NCI-H2196 treated with DMSO at 0.1 percent for 48 hours (cell line): ENCODE results near the gene CEP162.
"Not testable (repeated sequence)": the region's sequence is repeated elsewhere in the genome, so short reads cannot be mapped to it uniquely, and the experiment has no call there.

Experiments used
- DNase-seq: peaks from one replicate; lab custom pipeline; 2025; ENCODE audit not compliant: unreplicated experiment; lab: John Stamatoyannopoulos, UW

Gene CEP162

DNA sequence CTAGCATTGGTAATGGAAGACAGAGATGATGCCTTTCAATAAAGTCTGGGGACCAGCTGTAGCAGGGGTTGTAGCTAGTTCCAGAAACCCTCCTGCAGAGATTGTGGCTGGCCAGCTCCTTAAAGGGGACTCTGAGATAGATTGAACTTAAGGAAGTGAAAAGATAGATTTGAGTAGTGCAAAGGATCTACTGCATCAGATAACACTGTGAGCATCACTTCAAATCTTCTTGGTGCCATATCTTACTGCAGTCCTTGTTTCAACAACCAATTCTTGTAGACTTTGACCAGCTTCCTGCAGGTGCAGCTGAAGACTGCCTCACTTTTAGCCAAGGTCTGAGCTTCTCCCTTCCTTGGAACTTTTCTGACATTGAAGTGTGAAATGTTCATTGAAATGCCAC lies 14.8 kb upstream of the CEP162 start:
- DNase-seq = no peak

DNA sequence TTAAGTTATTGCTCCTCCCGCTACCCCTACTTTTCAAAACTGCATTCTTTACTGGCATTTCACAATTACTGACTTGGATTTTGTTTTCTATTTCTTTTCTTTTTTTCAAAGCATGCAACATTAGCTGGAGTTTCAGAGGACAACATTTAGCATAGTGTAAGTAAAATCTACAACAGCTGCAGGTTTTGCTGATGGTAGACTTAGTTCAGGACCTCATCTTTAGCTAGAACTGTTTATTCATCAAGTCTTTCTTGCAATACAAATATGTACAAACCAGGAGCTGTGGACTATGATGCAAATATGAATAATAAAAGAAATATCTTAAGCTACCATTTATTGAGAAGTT lies 728 bp upstream of the CEP162 start:
- no peak for DNase-seq

DNA sequence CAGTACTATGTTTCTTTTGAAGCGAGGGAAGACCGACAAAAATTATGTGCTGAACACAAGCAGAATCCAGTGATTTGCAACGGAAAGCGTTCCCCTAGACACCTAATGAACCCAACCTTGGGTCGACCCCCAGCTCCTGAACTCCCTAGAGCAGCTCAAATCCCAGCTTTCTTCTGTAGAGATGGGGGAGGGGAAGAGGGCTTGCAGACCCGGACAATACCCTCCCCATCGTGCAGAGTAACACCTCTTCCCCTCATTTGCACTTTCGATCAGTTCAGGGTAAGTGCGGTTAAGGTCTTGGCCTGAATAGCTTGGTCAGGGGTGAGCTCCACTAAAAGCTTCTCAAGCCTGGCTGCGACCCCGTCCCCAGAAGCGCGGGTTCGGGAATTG lies 404 bp downstream of the CEP162 start:
- no peak for DNase-seq

DNA sequence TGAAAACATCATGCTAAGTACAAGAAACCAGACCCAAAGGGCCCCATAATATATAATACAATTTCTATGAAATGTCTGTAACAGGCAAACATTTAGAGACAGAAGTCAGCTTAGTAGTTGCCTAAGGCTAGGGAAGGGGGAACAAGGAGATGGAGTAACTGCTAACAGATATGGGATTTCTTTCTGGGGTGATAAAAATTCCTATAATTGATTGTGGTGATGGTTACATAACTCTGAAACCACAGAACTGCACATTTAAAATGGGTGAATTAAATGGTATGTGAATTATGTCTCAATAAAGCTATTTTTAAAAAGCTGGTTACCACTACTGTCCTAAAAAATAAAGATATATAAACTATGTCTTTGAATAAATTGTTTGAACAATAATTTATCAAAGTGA lies 3.2 kb downstream of the CEP162 start:
- DNase-seq = no peak

- DNase-seq = not testable (repeated sequence)
These were observed 3.8 kb downstream of the CEP162 start for GRCh38 chr6:84223608-84224007.

- DNase-seq = no peak
These were observed 5.0 kb downstream of the CEP162 start for GRCh38 chr6:84222426-84222825.

DNA sequence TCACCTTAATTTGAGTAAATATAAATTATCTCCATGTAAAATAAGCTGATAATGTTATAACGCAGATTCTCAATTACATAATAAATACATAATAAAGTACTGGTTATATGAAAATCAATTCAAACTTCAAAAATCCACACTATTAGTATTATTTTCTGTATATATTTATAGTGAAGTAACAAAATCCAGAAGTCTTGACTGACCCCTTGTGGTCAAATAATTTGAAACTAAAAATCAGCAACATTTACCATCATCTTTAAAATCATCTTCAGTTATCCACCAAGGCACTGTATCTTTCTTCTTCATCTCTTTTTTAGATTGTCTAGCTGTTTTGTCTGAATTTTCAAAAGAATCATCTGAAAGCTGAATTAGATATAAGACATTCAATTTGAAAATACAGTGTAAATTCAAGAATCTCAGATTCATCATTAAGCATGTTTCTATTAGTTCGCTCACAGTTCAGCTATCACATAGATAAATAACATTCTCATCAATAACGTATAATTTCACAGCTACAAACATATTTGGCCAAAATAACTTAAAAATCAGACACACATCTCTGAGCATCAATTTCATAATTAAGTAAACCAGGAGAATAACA lies 6.5 kb downstream of the CEP162 start:
- DNase-seq = no peak

GRCh38 chr6:84218091-84218490 lies 9.4 kb downstream of the CEP162 start:
- no peak for DNase-seq

- no peak for DNase-seq
These were observed 14.2 kb downstream of the CEP162 start for GRCh38 chr6:84213217-84213616.

DNA sequence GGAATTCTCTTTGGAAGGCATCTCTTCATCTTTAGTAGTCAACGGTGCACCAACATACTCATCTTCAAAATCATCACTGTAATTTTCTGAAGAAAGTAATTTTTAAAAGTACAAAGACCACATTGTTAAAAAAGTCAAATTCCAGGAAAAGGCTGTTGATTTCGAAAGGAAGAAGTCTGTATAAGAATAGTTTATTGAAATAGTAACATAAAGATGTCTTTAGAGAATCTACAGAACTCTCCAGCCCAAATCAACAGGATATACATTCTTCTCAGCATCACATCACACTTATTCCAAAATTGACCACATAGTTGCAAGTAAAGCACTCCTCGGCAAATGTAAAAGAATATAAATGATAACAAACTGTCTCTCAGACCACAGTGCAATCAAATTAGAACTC lies 23.4 kb downstream of the CEP162 start:
- no peak for DNase-seq

GRCh38 chr6:84199987-84200386 lies 27.5 kb downstream of the CEP162 start:
- not testable (repeated sequence) for DNase-seq

GRCh38 chr6:84197708-84198107 lies 29.7 kb downstream of the CEP162 start:
- no peak for DNase-seq

DNA sequence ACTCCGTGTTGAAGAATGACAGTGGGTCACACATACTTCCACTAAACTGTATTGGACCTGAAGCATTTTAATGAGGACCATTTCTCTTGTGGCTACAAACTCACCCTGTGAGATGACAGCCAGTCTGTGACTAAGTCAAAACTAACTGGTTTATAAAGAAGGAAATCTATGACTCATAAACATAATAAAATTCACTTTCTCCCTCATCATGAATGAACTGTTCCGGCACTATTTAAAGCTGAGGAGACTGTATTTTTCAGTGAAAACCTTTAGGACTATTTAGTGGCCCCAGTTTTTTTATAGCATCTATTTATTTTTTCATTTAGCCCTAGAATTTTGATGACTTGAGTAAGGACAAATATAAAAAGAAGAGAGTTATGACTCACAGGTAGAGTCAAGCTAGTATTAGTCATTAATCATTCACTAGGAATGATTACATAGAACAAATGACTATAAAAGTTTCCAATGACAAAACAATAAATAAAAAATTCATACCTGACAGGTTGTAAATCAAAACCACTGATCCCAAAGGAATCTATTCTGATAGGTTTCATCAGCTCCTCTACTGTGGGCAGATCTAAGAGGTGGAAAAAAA lies 34.2 kb downstream of the CEP162 start:
- DNase-seq = no peak

DNA sequence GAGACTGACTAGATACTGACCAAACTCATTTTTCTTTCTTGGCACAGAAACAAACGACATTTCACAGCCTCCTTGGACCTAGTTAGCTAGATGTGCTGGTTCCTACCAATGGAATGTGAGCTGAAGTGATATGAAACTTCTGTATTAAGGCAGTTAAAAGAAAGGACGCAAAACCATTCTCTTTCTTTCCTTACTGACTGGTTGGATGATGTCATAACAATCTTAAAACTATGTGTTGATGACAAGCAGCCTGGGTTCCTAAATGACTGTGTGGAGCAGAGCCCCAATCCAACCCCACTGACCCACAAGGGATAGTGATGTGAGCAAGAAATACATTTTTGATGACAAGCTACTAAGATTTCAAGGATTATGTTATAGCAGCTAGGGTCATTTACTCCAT lies 35.6 kb downstream of the CEP162 start:
- no peak for DNase-seq

DNA sequence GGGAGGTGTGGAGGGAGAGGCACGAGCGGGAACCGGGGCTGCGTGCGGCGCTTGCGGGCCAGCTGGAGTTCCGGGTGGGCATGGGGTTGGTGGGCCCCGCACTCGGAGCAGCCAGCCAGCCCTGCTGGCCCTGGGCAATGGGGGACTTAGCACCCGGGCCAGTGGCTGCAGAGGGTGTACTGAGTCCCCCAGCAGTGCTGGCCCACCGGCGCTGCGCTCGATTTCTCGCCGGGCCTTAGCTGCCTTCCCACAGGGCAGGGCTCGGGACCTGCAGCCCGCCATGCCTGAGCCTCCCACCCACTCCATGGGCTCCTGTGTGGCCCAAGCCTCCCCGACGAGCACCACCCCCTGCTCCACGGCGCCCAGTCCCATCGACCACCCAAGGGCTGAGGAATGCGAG lies 38.1 kb downstream of the CEP162 start:
- not testable (repeated sequence) for DNase-seq

- DNase-seq = no peak
These were observed 44.0 kb downstream of the CEP162 start for GRCh38 chr6:84183430-84183829.

DNA sequence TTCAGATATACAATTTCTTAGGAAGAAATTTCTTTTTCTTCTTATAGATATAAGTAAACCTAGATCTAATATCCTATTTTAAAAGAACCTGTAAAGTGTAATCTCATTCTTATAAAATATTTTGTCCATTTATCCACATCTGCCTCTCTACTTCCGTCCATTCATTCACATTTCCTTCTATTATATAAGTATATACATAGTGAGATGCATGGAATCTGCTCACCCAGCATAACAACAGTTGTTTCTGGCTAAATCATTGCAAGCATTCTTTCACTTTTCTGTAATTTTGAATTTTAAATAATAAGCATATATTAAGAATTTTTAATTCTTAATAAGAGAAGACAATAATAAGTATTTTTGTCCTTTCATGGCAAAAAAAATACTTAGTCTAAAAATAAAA lies 45.4 kb downstream of the CEP162 start:
- no peak for DNase-seq

GRCh38 chr6:84177241-84177640 lies 50.2 kb downstream of the CEP162 start:
- DNase-seq = no peak

GRCh38 chr6:84172574-84172973 lies 54.9 kb downstream of the CEP162 start:
- DNase-seq = no peak

DNA sequence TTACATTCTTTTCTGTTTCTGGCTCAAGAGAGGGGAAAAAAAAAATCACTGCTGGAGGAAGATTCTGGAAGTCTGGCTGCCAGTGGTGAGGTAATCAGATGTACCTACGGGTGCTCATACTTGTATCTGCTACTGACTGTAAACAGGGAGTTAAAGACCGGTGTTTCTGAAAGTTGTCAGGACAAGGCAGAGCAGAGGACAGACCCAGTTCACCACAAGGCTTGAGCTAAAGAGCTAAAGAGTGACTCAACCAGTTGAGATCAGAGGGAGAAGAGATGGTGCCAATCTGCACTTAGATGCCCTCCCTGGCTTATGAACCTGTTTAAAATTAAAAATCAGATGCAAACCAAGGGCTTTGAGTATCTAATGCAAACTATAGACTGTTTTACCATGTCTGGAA lies 55.4 kb downstream of the CEP162 start:
- DNase-seq = no peak

- no peak for DNase-seq
These were observed 60.0 kb downstream of the CEP162 start for GRCh38 chr6:84167457-84167856.

DNA sequence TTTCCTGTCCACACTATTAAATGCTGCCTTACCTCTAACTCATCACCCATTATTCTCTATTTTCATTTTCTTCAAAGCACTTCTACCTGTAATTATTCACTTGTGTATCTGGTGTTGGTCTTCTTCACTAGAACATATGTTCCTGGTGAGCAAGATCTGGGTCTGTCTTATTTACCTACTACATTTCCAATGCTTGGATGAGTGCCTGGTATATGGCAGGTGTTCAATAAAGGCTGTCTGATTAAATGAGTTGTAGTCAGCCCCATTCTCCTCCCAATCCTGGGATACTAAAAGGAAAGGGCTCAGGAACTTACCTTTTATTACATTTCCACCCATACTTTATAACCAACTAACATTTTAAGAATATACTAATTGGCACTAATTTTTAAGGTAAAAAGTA lies 61.0 kb downstream of the CEP162 start:
- no peak for DNase-seq

GRCh38 chr6:84164328-84164727 lies 63.1 kb downstream of the CEP162 start:
- not testable (repeated sequence) for DNase-seq
